Activated CD4-positive, alpha-beta T cell treated with anti-CD3 and anti-CD28 coated beads, Interleukin-2, Interleukin-6, amounts not matched to agents 100 ng/mL and 50 ng/mL, durations not matched to agents 16 hours and 8 hours (primary cell): ENCODE results near the gene CBFA2T3.

Experiments
- DNase-seq: peaks from one replicate; pipeline ENCODE4 v3.0.0-alpha.2; 2020

The CBFA2T3 gene

DNA sequence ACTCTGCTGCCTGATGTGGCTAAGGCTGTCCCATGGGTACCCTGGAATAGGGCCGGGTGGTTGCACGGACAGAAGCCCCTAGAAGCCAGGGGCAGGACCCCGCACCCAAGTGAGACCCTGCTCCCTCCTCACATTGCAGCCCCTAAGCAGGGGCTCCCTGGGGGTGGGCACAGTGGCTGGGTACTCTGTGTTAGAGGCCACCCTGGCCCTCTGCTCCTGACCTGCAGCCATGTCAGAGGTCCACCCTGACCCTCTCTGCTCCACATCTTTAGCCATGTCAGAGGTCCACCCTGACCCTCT is 2.1 kb downstream of the CBFA2T3 start:
- no peak for DNase-seq

GRCh38 chr16:88974080-88974915 is 2.7 kb downstream of the CBFA2T3 start:
- no peak for DNase-seq

DNA sequence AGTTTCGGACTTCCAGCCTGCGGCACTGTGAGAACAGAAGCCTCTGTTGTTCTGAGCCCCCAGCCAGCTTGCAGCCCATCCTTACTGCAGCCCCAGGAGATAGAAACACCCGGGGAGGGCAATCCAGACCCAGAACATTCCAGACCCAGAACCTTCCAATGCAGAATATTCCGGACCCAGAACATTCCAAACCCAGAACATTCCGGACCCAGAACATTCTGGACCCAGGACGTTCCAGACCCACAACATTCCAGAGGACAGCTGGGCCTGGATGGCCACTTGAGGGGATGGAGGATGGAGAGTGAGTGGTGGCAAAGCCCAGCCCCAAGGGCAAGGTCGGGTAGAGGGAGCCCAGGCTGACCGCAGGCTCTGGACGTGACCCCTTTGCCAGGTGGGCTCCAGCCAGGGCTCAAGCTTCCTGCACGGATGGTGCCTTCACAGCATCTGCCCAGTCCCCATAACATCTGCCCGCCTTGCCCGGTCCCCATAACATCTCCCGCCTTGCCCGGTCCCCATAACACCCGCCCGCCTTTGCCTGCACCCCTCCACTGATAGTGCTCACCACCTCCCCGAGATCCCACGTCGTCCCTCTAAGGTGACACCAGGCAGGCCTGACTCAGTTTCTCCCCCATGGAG is 3.5 kb downstream of the CBFA2T3 start:
- no peak for DNase-seq

DNA sequence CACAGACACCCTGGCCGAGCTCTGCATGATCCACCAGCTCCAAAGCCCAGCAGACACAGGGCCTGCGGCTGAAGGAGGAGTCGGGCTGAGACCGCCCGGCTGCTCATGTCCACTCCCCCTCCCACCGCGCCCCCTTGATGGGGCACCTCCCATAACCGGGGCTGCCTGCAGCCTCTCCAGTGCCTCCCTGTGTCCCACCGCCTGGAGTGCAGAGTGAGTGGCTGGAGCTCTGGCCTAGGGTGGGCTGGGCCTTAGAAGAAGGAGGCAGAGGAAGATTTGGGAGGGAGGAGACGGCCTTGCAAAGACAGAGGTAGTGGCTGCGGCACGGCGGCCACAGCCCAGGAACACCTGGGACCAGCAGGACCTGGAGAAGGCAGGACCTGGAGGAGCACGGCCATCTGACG is 4.0 kb downstream of the CBFA2T3 start:
- no peak for DNase-seq

DNA sequence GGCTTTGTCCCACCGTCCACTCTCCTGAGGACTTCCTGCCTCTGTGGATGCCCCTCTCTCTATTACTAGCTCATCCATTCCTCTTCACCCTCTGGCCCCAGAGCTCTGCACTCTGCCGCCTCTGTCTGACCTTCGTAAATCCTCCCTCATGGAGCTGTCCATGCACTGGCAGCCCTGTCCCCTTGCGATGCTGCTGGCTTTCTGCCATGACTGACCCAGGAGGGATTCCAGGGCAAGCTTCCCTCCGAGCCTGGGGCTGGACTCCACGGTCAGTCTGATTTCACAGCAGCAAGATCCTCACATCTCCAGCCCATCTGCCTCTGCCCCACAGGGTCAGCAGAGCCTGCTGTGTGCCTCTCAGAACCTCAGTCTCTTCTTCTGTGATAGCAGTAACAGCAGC is 4.7 kb downstream of the CBFA2T3 start:
- no peak for DNase-seq

- DNase-seq = no peak
Observed at GRCh38 chr16:88971371-88972097, 5.5 kb downstream of the CBFA2T3 start.

DNA sequence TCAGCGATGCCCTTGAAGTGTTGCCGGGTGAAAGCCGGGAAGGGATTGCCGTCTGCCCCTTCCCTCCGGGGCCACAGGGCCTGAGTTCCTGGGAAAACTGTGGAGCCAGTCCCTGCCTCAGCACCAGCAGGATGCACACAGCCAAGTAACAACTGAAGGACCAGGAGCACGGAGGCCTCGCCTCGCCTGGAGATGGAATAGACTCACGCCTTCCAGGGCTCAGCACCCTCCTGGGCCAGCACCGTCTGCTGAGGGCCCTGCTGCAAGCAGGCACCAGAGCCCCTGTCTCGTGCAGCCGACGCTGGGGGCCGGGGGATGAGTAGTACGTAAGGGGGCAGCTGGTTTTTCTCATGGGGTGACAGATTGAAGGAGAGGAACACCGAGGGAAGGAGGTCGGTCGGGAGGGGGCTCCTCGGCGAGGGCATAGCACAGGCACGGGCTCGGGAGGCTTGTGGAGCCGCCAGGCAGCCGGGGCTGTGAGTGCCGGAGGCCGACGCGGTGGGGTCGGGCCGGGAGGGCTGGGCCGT is 6.4 kb downstream of the CBFA2T3 start:
- DNase-seq = no peak

DNA sequence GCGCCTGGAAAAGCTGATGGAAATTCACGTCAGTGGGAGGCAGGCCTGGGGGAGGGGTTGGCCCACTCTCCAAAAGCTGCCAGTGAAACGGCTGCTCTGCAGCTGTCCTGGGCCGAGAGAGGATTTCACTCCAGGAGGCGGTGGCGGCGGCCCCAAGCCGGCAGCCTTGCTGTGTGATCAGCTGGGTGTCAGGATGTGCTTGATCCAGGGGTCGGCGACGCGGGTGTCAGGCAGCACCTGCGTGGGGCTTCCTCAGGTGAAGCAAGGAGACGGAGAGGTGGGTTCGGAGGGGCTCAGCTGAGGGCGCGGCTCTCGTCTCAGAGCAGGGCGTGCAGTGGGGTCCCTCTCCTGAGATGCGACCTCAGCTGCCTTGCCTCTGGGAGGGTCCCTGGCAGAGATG is 7.0 kb downstream of the CBFA2T3 start:
- no peak for DNase-seq

DNA sequence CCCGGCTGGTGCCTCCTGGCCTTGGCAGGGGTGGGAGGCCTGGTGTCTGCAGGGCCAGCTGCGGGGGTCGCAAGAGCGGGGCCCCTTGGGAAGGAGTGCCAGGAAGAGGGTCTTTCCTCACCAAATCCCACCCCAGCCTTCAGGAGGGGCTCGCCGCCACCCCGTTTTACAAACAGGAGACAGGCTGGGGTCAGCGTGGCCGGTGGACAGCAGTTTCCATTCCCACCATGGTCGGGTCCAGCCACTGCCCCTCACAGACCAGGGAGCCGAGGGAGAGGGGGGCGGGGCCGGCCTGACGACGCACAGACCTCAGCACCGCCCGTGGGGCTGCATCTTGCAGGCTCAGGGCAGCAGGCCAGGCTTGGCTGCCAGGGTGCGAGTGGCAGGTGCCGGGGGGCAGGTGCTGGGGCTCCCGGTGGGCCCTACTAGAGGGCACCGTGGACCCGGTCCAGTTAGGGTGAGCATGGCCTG is 7.6 kb downstream of the CBFA2T3 start:
- DNase-seq = no peak

GRCh38 chr16:88968589-88969280 is 8.3 kb downstream of the CBFA2T3 start:
- no peak for DNase-seq

DNA sequence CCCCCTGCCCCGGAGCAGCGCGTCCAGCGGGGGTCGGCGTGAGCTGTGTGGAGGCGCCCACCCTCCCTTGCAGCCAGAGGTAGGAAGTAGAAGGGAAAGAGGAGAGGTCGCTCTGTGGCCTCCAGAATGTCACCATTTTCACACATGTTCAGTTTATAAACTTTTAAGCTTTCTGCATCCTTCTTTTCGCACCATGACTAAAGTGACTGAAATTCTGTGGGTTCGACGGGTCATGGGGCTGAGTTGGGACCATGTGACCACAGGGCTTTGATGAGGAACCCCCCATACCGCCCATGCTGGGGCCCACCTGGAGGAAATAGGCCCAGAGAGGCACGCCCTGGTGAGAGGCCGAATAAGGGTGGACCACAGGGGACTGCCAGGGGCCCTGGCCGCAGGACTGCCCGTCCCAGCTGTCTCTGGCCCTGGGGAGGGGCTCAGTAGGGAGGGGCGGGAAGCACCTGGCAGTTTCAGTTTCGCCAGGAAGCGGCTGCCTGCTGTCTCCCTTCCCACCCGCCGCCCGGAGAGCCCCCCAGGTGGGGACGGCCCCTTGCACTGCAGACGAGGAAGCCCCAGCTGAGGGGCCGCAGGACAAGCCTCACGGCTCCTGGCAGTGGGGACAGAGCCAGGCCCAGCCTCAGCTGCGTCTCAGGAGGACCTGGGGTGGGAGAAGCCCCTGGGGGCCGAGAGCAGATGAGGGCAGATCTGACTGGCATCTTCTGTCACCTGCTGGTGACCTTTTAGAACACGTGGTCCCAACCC is 9.0 kb downstream of the CBFA2T3 start:
- DNase-seq = no peak

GRCh38 chr16:88966986-88967829 is 9.8 kb downstream of the CBFA2T3 start:
- no peak for DNase-seq

DNA sequence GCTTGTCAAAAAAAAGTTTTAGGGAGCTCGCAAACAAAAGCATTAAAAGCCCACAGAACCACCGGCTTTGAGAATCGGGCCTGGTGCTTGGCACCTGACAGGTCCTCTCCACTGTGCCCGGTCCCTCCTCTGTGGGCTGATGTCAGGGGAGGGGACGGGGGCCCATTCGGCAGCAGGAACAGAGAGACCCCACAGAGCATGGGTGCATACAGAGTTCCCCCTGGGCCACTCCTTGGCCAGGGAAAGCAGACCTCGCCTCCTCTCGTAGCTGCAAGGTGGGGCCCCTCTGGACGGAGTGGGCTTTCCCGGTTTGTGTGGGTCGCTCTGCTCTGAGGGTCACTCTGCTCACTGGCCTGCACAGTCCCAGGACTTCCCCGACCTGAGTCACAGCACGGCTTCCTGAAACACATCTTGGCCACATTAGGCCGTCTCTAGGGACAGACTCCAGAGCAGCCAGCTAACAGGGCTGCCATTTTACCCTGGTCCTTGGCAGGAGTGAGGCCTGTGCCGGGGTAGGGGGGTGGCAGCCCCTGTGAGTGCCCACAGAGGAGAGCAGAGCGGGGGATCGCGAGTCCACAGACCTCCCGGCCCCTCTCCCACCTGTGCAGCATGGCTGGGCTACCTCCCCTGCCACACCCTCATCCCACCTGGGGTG is 11.1 kb downstream of the CBFA2T3 start:
- DNase-seq = no peak

- no peak for DNase-seq
Observed at GRCh38 chr16:88965411-88965810, 11.6 kb downstream of the CBFA2T3 start.

GRCh38 chr16:88964636-88965035 is 12.4 kb downstream of the CBFA2T3 start:
- no peak for DNase-seq

- DNase-seq = no peak
Observed at GRCh38 chr16:88963583-88963982, 13.4 kb downstream of the CBFA2T3 start.

DNA sequence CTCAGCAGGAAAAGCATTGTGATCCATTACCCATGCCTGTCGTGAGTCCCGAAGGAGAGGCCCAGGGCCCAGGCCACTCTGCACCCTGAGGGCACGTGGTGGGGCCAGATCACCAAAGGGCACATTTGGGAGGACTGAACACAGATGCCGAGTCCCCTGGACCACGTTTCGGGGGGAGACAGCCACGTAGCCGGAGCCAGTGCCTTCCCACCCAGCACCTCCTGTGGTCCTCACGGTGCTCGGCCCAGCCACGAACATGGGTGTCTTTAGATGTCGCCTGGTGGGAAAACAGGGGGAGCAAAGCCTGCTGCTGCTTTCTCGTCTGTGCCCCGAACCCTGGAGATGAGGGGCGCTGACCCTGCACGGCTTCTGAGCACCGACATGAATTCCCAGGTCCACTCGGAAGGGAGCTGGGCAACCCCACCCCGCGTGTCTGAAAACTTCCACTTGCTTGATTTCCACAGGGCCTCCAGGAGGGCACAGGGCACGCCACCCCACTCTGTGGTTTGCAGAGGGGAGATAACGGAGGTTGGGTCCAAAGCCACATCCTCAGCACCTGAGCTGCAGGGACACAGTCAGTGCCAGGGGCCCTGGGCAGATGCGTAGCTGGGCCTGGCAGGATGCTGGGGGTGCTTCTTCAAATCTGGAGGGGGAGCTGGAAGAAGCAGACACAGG is 14.4 kb downstream of the CBFA2T3 start:
- DNase-seq = no peak

DNA sequence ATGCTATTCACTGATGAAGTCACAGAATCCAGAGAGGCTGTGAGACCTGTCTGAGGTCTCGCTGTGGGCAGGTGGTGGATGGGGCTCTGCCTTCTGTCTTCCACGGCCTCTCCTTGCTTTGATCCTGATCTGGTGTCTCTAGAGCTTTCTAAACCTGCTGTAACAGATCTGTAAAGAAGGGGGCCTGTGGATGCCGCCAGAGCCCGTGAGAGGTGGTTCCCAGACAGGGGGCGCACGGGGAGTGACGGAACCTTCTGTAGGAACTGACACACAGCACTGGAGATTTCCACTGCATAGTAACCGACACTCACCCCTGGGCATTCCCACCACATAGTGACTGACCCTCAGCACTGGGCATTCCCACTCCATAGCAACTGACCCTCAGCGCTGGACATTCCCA is 16.0 kb downstream of the CBFA2T3 start:
- no peak for DNase-seq

DNA sequence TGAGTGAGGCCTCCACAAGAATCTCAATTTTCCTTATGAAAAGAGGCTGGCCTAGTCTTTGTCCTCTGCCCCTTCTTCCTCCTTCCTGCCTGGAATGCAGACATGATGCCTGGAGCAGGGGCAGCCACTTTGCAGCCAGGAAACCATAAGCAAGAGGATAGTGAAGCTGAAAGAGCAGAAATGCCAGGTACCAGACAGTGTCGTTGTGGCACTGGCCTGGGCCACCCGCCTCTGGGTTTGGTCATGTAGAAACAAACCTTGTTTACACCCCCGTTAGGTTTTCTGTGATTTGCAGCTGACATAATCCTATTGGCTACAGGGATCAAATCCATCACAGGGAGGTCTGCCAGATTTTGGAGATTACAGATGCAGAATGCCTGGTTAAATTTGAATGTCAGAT is 16.5 kb downstream of the CBFA2T3 start:
- DNase-seq = no peak

DNA sequence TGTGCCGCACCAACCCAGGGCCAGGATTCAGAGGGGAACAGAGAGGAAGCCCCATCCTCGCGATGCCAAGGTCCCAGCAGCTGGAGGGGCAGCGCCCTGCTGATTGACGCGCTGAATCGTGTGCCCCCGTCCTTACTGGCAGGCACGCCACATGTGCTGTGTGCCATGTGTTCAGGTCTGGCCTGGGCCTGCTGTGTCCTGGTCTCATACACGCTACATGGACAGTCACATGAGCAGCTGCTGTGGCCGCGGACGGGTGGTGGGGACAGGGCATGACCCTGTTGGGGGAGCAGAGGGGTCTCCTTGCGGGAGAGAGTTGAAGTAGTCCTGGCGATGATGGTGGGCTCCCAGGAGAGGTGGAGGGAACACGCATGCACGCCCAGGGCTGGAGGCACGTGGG is 18.0 kb downstream of the CBFA2T3 start:
- no peak for DNase-seq
